GM12872 (cell line): ENCODE measurements around the gene GEMIN7.

Experiments
- TF ChIP-seq, protein P1 (sequence below): IDR thresholded peaks from 3 replicates; pipeline ENCODE4 v1.5.1; 2011; ENCODE audit warnings: low read depth, mild to moderate bottlenecking, low read length, moderate library complexity; ENCODE audit not compliant: insufficient read depth

The GEMIN7 gene, protein sequence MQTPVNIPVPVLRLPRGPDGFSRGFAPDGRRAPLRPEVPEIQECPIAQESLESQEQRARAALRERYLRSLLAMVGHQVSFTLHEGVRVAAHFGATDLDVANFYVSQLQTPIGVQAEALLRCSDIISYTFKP

DNA sequence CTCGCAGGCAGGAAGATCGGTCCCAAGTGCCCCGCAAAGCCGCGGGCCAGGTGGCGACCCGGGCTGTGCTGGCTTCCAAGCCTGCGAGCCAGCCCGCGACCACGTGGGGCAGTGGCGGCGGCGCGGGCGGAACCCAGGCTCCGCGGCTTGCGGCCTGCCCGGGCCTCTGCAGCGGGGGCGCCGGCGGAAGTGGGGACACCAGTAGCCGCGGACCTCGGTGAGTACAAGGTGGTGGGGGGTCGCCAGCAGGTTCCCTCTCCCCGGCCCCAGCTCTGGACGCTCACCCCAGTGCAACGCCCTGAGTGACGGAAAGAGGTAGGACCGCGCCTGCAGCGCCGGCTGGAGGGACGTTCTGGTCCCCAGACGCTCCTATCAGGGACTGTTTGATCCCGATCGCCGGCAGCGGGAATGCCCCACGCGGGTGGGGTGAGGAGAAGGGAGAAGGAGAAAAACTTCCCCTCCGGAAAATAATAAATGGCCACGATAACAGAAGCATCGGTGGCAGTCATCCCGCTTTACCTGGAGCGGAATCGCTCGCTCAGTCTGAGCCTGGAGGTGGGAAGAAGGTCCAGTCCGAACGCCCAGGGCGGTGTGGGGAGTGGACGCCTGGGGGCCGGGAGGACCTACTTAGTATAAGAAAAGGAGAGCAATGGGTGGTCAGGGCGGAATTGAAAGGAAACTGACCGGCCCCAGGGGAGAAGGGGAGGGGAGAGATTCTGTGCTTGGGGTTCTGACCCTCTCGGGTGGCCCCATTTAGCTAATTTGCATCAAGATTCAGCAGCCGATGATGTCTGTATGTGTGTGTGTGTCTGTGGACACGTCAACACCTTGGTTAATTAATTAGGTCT lies at the start of gene GEMIN7:
Gene GEMIN7, plus strand, starts transcription at position 198 of the 848 bp plus-strand sequence. CDS start 10,855 bp downstream, outside the sequence.
- TF ChIP-seq, protein P1, sequence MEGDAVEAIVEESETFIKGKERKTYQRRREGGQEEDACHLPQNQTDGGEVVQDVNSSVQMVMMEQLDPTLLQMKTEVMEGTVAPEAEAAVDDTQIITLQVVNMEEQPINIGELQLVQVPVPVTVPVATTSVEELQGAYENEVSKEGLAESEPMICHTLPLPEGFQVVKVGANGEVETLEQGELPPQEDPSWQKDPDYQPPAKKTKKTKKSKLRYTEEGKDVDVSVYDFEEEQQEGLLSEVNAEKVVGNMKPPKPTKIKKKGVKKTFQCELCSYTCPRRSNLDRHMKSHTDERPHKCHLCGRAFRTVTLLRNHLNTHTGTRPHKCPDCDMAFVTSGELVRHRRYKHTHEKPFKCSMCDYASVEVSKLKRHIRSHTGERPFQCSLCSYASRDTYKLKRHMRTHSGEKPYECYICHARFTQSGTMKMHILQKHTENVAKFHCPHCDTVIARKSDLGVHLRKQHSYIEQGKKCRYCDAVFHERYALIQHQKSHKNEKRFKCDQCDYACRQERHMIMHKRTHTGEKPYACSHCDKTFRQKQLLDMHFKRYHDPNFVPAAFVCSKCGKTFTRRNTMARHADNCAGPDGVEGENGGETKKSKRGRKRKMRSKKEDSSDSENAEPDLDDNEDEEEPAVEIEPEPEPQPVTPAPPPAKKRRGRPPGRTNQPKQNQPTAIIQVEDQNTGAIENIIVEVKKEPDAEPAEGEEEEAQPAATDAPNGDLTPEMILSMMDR: no peak

DNA sequence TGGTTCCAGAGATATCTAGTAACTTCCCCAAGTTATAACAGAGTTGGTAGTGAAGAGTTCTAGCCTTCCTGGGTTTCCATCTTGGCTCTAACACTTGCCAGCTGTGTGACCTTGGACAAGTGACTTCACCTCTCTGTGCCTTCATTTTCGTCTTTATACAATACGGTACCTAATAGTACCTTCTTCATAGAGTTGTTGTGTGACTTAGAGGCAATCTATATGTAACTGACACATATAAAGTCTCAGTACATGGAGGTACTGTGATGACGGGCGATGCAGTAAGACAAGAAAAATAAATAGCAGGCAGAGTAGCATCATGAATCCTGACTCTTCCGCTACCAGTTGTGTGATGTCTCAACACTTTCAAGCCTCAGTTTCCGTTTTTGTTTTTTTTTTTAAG lies 48.2 kb upstream of the GEMIN7 start:
- TF ChIP-seq, protein P1: no peak

DNA sequence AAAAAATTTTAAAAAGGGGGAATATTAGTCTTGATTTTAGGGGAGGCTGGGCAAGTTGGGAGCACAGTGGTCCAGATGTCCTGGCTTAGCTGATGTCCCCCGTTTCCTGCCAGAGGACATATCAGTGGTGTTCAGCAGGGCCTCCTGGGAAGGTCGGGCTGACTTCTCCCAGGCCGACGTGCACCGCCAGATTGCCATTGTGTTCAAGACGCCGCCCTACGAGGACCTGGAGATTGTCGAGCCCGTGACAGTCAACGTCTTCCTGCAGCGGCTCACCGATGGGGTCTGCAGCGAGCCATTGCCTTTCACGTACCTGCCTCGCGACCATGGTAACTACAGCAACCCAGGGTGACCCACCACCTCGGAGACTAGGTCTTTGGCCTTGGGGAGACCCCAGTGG lies 46.6 kb upstream of the GEMIN7 start:
- TF ChIP-seq, protein P1: no peak

DNA sequence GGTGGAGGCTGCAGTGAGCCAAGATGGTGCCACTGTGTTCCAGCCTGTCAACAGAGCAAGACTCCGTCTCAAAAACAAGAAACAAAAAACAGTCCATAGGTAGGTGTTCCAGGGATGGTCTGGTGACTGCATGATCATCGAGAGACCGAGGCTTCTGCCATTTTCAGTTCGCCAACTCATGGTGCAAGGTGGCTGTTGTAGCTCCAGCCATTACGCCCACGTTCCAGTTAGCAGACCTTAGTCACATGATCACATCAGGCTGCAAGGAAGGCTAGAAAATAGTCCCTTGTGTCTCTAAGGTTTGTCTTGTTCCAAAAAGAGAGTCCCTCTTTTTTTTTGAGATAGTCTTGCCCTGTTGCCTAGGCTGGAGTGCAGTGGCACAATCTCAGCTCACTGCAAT lies 43.3 kb upstream of the GEMIN7 start:
- TF ChIP-seq, protein P1: no peak

DNA sequence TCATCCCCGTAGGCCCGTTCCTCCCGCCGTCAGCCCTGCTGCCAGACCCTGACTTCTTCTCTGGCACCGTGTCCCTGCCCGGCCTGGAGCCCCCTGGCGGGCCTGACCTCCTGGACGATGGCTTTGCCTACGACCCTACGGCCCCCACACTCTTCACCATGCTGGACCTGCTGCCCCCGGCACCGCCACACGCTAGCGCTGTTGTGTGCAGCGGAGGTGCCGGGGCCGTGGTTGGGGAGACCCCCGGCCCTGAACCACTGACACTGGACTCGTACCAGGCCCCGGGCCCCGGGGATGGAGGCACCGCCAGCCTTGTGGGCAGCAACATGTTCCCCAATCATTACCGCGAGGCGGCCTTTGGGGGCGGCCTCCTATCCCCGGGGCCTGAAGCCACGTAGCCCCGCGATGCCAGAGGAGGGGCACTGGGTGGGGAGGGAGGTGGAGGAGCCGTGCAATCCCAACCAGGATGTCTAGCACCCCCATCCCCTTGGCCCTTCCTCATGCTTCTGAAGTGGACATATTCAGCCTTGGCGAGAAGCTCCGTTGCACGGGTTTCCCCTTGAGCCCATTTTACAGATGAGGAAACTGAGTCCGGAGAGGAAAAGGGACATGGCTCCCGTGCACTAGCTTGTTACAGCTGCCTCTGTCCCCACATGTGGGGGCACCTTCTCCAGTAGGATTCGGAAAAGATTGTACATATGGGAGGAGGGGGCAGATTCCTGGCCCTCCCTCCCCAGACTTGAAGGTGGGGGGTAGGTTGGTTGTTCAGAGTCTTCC lies 41.5 kb upstream of the GEMIN7 start:
- TF ChIP-seq, protein P1: no peak

DNA sequence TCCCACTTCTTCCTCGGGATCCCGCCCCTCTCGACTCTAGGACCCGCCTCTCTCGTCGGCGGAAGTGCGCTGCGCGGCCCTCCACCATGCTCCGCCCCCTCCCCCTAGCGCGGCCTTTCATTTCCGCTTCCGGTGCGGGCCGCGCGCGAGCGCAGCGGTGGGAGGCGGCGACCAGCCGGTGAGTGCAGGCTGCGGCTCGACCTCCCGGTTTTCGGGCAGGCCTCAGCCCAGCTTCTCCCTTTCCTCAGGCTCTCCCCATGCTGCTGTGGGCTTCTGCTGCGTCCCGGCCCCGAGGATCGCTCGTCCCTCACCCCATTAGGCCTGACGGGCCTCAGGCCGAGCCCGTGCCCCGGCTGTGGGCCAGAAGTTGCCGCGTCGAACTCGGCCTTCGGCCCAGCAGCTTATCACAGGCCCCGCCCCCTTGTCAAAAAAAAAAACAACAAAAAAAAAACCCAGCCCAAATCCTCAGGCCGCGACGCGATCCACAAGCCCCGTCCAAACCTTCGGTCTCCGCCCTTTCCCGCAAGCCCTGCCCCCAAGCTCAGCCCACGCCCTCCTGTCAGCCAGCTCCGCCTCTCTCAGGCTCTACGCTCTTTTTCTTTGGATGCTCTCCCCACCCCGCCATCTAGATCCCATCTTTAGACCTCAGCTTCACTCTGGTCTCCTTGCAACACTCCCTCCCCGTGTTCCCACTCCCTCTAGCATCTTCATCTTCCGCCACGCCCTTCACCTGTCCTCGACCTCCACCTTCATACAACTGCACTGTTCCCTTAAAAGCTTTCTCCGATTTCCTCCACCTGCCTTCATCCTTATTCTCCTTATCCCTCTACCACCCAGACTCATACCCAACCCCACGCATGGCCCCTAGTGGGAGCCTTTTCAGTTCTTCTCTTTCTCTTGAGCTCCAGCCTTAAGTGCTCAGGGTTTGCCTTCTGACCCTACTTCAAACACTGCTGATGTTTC lies 39.8 kb upstream of the GEMIN7 start, which contains the start of gene CLASRP:
Gene CLASRP, plus strand, starts transcription at position 115 of the 963 bp plus-strand sequence. CDS start 1,168 bp downstream, outside the sequence.
- TF ChIP-seq, protein P1: no peak
